HCT116 (cell line): ENCODE measurements around the gene TTC23.

Experiments used
- ATF3 ChIP-seq: IDR thresholded peaks from 2 replicates; pipeline ENCODE4 v1.6.1; 2012
- CTCF ChIP-seq, 3 experiments: fragments of 200-600 bp in 1 of 3; sonication (generic) in 1 of 3; IDR thresholded peaks in 2 of 3; conservative IDR thresholded peaks in 1 of 3; 2 replicates each; pipeline ENCODE4 v1.5.1; 2012 to 2017; ENCODE audit warnings: low read depth in 2 of 3, low read length in 2 of 3, antibody characterized with exemption in 1 of 3, borderline replicate concordance in 1 of 3, control low read depth in 1 of 3, mild to moderate bottlenecking in 1 of 3, mixed read lengths in 1 of 3, mixed run types in 1 of 3, moderate library complexity in 1 of 3; ENCODE audit not compliant: insufficient read depth in 1 of 3
- EGR1 ChIP-seq: IDR thresholded peaks from 2 replicates; pipeline ENCODE4 v1.6.1; 2012; ENCODE audit warnings: low read depth
- ELF1 ChIP-seq: IDR thresholded peaks from 2 replicates; pipeline ENCODE4 v1.6.1; 2012; ENCODE audit warnings: low read depth, borderline replicate concordance
- EZH2 ChIP-seq: fragments of 200-600 bp; sonication (generic); IDR thresholded peaks from 2 replicates; pipeline ENCODE4 v1.6.1; 2017; ENCODE audit warnings: antibody characterized with exemption, mixed run types
- POLR2A ChIP-seq: IDR thresholded peaks from 2 replicates; pipeline ENCODE4 v1.7.0; 2011; ENCODE audit warnings: borderline replicate concordance; ENCODE audit not compliant: insufficient read depth, insufficient read length; ENCODE audit errors: extremely low read depth
- POLR2AphosphoS5 ChIP-seq: IDR thresholded peaks from 2 replicates; pipeline ENCODE4 v1.6.1; 2011; ENCODE audit warnings: mild to moderate bottlenecking, low read depth, low read length, moderate library complexity
- RAD21 ChIP-seq: IDR thresholded peaks from 2 replicates; pipeline ENCODE4 v1.6.1; 2012; ENCODE audit warnings: low read depth, mild to moderate bottlenecking
- REST ChIP-seq: IDR thresholded peaks from 2 replicates; pipeline ENCODE4 v1.6.1; 2012; ENCODE audit warnings: low read depth
- SIN3A ChIP-seq: IDR thresholded peaks from 2 replicates; pipeline ENCODE4 v1.6.1; 2012; ENCODE audit warnings: low read depth
- YY1 ChIP-seq: IDR thresholded peaks from 2 replicates; pipeline ENCODE4 v1.6.1; 2011; ENCODE audit warnings: low read length, low read depth, moderate library complexity, mild to moderate bottlenecking; ENCODE audit not compliant: insufficient replicate concordance; ENCODE audit errors: extremely low read depth
- ZNF274 ChIP-seq: fragments of 200-500 bp; sonication (Bioruptor generic); IDR thresholded peaks from 2 replicates; pipeline ENCODE4 v1.6.1; 2014; ENCODE audit warnings: mild to moderate bottlenecking, low read depth, low read length, inconsistent platforms

GRCh38 chr15:99098426-99098825, 151.0 kb downstream of the TTC23 start:
- TF ChIP-seq SIN3A (no peak), CTCF (IDR thresholded peaks at IDR 0.05 in 2 of 3, conservative IDR thresholded peaks at IDR 0.05 in 1 of 3; ENCODE audit: borderline replicate concordance in 1 of 3, insufficient read depth in 1 of 3, low read depth in 2 of 3, low read length in 2 of 3) (no peak), POLR2AphosphoS5 (no peak), POLR2A (no peak), EZH2 (no peak), YY1 (no peak), ZNF274 (no peak), ATF3 (no peak), ELF1 (no peak), EGR1 (no peak), RAD21 (no peak), REST (no peak)
